Activated naive CD4-positive, alpha-beta T cell treated with anti-CD3 and anti-CD28 coated beads, Interleukin-2, amount 50 U/mL, for 16 hours (primary cell): Measurements from ENCODE around the gene HEBP2.
"Not testable (repeated sequence)": the region's sequence is repeated elsewhere in the genome, so short reads cannot be mapped to it uniquely, and the experiment has no call there.

Source experiments
- DNase-seq: peaks from one replicate; pipeline ENCODE4 v3.0.0-alpha.2; 2020

Gene HEBP2

GRCh38 chr6:138424004-138424904, 20.2 kb downstream of the HEBP2 start:
- no peak for DNase-seq

GRCh38 chr6:138425256-138425655, 21.2 kb downstream of the HEBP2 start:
- DNase-seq, result not testable (repeated sequence)

GRCh38 chr6:138426500-138427123, 22.6 kb downstream of the HEBP2 start:
- DNase-seq, result no peak

- no peak for DNase-seq
Measured at GRCh38 chr6:138427701-138428100, 23.7 kb downstream of the HEBP2 start.

- no peak for DNase-seq
Measured at GRCh38 chr6:138428944-138429598, 25.0 kb downstream of the HEBP2 start.

- no peak for DNase-seq
Measured at GRCh38 chr6:138429761-138430160, 25.7 kb downstream of the HEBP2 start.

GRCh38 chr6:138430361-138431145, 26.5 kb downstream of the HEBP2 start:
- DNase-seq, result no peak

GRCh38 chr6:138431256-138432062, 27.4 kb downstream of the HEBP2 start:
- DNase-seq, result no peak

GRCh38 chr6:138432063-138432356, 28.0 kb downstream of the HEBP2 start:
- DNase-seq, result no peak

- DNase-seq, result no peak
Measured at GRCh38 chr6:138434096-138434495, 30.1 kb downstream of the HEBP2 start.

GRCh38 chr6:138434925-138435324, 30.9 kb downstream of the HEBP2 start:
- no peak for DNase-seq

- no peak for DNase-seq
Measured at GRCh38 chr6:138439546-138439945, 35.5 kb downstream of the HEBP2 start.

- DNase-seq, result no peak
Measured at GRCh38 chr6:138440296-138440695, 36.3 kb downstream of the HEBP2 start.

- DNase-seq, result no peak
Measured at GRCh38 chr6:138440758-138441357, 36.8 kb downstream of the HEBP2 start.

- DNase-seq, result no peak
Measured at GRCh38 chr6:138441965-138442364, 37.9 kb downstream of the HEBP2 start.

GRCh38 chr6:138442663-138443062, 38.6 kb downstream of the HEBP2 start:
- DNase-seq, result no peak

GRCh38 chr6:138443979-138444378, 40.0 kb downstream of the HEBP2 start:
- no peak for DNase-seq

- no peak for DNase-seq
Measured at GRCh38 chr6:138446821-138447220, 42.8 kb downstream of the HEBP2 start.

- no peak for DNase-seq
Measured at GRCh38 chr6:138450445-138450844, 46.4 kb downstream of the HEBP2 start.

GRCh38 chr6:138451043-138451442, 47.0 kb downstream of the HEBP2 start:
- no peak for DNase-seq

- peak; percentile 66 for DNase-seq
Measured at GRCh38 chr6:138454981-138455706, 51.1 kb downstream of the HEBP2 start.
